RPMI7951 (cell line): ENCODE results near the gene SPRY2. TPM values are rescaled to one million over a fixed set of nuclear protein-coding genes. Genes with fewer than 3 reads are reported as not detected.
"Not testable (repeated sequence)": the region's sequence is repeated elsewhere in the genome, so short reads cannot be mapped to it uniquely, and the experiment has no call there.

Source experiments
- DNase-seq: peaks from one replicate; pipeline ENCODE4 v3.0.0-alpha.2; 2012; ENCODE audit warnings: low read depth
- total RNA-seq: library from RNA; depleted of rRNA; stranded (reverse); fragments of >200 nt; shearing (Covaris generic); gene quantifications from 2 replicates; pipeline ENCODE4 v1.2.3, GENCODE V29; 2014

Gene SPRY2
- total RNA-seq, 1 experiment from 2014 or later = 42.2 TPM

- not testable (repeated sequence) for DNase-seq
These were observed 14.7 kb upstream of the SPRY2 start for GRCh38 chr13:80355496-80356094.

DNA sequence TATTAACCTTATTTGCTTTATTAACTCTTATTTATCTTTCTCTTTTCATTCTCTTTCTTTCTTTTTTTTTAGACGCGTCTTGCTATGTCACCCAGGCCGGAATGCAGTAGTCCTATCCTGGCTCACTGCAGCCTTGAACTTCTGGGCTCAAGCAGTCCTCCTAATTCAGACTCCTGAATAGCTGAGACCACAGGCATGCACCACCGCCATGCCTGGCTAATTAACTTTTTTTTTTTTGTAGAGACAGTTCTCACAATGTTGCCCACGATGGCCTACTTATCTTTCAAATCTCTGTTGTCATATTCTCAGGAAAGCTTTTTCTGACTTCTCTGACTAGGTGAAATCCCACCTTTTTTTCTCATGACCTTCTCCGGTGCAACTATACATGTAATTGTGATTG is 7.8 kb upstream of the SPRY2 start:
- DNase-seq = no peak

- no peak for DNase-seq
These were observed 7.4 kb upstream of the SPRY2 start for GRCh38 chr13:80348314-80348713.

- no peak for DNase-seq
These were observed 5.0 kb upstream of the SPRY2 start for GRCh38 chr13:80345771-80346510.

DNA sequence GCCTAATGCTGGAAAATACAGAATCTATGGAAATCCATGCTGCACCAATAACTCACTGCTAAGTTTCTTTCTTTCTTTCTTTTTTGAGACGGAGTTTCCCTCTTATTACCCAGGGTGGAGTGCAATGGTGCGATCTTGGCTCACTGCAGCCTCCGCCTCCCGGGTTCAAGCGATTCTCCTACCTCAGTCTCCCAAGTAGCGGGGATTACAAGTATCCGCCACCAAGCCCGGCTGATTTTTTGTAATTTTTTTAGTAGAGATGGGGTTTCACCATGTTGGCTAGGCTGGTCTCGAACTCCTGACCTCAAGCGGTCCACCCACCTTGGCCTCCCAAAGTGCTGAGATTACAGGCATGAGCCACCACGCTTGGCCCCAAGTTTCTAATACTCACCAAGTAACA is 3.1 kb upstream of the SPRY2 start:
- DNase-seq = not testable (repeated sequence)

GRCh38 chr13:80342471-80343371 is 1.8 kb upstream of the SPRY2 start:
- DNase-seq = peak; percentile 66

GRCh38 chr13:80341756-80342370 is 937 bp upstream of the SPRY2 start:
- peak; percentile 42 for DNase-seq

DNA sequence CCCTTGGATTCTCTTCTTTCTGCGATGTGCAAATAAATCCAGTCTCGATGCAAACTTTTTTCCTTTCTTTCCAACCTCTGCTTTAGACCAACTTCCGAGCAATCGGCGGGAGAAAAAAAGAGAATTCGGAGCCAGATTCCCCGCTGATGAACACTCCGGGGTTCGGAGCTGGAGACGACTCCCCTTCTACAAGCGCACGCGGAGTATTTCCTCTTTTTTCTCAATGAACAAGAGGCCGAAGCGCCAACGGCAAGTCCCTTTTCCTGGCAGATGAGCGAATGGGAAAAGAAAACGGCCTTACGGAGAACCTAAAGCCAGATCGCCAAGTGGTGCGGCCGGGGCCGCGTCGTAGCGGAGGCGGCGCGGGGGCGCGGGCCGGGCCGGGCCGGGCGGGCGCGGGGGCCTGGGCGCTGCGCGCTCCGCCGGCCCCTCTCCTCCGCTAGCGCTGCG is 250 bp downstream of the SPRY2 start:
- no peak for DNase-seq

DNA sequence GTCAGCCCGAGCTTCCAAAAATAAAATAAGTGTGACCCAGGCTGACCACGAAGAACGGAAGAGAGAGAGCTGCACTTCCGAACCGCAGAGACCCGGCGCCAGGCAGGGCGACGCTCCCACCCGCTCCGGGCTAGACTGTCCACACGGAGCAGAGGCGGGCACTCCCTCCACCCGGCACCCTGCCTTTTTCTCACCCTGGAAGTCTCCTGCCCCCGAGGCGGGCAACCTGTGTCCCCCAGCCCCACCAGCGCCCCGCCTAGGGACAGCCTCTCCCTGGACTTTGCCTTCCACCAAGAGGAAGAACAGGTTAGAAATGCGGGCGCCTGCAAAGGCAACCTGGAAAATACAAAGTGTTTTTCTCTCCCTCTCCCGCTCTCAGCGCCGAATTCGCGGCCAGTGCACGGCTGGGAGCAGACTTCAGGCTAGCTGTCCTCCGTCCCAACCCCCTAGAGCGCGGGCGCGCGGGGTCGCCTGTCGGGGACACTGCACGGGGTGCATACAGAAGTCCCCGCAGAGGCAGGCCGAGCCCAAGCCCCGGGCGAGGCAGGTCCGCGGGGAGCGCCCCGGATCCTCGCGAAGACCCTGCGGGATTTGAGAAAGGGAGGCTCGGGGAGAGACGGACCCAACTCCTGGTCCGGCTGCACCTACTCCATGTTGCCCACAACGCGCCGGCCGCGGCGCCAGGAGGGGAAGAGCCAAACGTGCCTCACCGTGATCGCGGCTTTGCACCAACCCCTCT is 845 bp downstream of the SPRY2 start:
- peak; percentile 66 for DNase-seq

DNA sequence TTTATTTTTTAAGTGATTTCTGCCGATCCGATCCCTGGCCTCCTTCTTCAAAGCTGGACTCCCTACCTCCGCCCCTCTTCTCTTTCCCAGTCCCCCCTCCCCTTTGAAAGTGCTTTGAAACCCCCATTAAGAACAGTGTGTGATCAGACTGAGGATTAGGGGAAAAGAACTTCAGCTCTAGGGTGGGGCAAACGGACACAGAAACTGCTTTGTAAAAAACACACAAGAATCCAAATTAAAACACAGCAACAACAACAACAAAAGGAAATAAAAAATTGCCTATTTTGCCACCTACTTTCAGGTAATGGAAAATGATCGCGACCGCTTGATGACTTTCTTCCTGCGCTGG is 1.4 kb downstream of the SPRY2 start:
- DNase-seq = peak; percentile 17

- DNase-seq = peak; percentile 78
These were observed 2.0 kb downstream of the SPRY2 start for GRCh38 chr13:80338781-80339562.

- DNase-seq = peak; percentile 18
These were observed 3.4 kb downstream of the SPRY2 start for GRCh38 chr13:80337288-80338081.

GRCh38 chr13:80336776-80337287 is 4.1 kb downstream of the SPRY2 start:
- DNase-seq = no peak

DNA sequence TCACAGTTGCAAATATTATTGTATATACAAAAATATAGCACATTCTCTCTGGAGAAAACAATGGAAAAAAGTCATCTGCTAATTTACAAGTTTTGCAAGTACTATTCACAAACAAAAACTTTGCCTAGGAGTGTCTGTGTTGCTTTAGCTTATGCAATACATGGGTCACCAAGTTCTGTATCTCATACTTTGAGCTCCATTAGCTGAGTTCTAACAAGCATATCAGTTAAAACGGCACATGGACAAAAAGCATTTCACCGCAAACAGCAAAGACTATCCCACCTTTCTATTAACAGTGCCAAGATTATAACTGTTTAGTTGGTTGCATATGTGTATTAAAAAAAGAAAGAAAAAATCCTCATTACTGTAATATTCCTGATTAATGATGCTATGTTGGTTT is 4.6 kb downstream of the SPRY2 start:
- DNase-seq = peak; percentile 23

- DNase-seq = peak; percentile 32
These were observed 6.2 kb downstream of the SPRY2 start for GRCh38 chr13:80334597-80335260.

GRCh38 chr13:80331984-80332383 is 8.9 kb downstream of the SPRY2 start:
- DNase-seq = no peak

DNA sequence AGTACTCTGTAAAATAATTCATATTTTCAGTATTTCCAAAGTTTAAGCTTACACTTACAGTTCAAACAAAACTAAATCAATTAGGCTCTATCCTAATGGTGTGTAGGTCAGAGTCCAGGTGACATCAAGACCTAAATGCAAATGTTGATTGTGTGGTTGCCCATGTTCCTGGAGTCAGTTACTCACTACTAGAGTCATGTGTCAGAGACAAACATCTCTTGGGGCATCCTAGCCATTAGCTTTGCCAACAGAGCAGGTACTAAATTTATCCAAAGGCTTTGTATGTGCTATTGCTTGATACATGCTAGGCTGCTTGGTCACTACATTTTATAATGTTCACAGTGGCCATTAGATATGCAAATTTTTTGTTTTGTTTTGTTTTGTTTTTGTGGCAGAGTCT is 11.7 kb downstream of the SPRY2 start:
- no peak for DNase-seq

DNA sequence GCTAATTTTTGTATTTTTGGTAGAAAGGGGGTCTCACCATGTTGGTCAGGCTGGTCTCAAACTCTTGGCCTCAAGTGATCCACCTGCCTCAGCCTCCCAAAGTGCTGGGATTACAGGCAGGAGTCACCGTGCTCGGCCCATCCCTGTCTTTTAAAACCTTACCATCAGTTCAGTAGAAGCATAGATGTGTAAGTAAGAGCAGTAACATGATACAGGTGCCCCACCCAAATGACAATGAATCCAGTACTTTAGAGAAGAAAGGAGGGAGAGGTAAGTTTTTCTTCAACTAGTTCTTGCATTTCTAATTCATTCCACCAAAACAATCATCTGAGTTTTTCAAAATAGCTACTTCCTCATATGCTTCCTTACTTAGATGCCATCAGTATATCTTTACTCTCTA is 21.9 kb downstream of the SPRY2 start:
- no peak for DNase-seq
